AG04450 (cell line): Measurements from ENCODE around the gene LHFPL2. TPM values are rescaled to one million over a fixed set of nuclear protein-coding genes. Genes with fewer than 3 reads are reported as not detected.
"Not testable (repeated sequence)": the region's sequence is repeated elsewhere in the genome, so short reads cannot be mapped to it uniquely, and the experiment has no call there.

ENCODE experiments used
- CTCF ChIA-PET: fragments of 300-600, 350-600 bp; formaldehyde crosslinking; extraction: SDS; loops from one replicate; lab custom pipeline; 2022; ENCODE audit warnings: antibody characterized with exemption, inconsistent platforms; lab: Charles Lee
- POLR2A ChIA-PET: fragments of 350-600 bp; formaldehyde crosslinking; extraction: SDS; loops from one replicate; lab custom pipeline; 2021; ENCODE audit warnings: antibody characterized with exemption, inconsistent platforms; lab: Yijun Ruan, JAX
- DNase-seq: peaks from one replicate; pipeline ENCODE4 v3.0.0-alpha.2; 2011; ENCODE audit warnings: low read depth, low spot score
- H3K27ac ChIP-seq: one replicate; pipeline ENCODE4 v1.5.1; 2012; ENCODE audit warnings: low read depth, low read length, control low read depth
- H3K27me3 ChIP-seq: one replicate; pipeline ENCODE4 v1.6.0; 2012; ENCODE audit warnings: low read length; ENCODE audit not compliant: control insufficient read depth, insufficient read depth
- H3K4me3 ChIP-seq: 2 replicates; pipeline ENCODE4 v1.5.1; 2011; ENCODE audit warnings: mild to moderate bottlenecking, low read depth, low read length, control low read depth
- H3K9me3 ChIP-seq: 2 replicates; pipeline ENCODE4 v1.5.1; 2012; ENCODE audit warnings: low read length; ENCODE audit not compliant: control insufficient read depth, insufficient read depth
- CTCF ChIP-seq: IDR thresholded peaks from 2 replicates; pipeline ENCODE4 v1.5.1; 2011; ENCODE audit warnings: low read depth, low read length, control low read depth, inconsistent platforms
- polyA minus RNA-seq: library from RNA; depleted of rRNA, polyadenylated mRNA; stranded (reverse); fragments of >200 nt; gene quantifications from 2 replicates; pipeline ENCODE4 v1.2.3, GENCODE V29; 2011; rRNA and poly(A)+ RNA removed
- polyA plus RNA-seq: library from polyadenylated mRNA; depleted of rRNA; stranded (reverse); fragments of >200 nt; gene quantifications from 2 replicates; pipeline ENCODE4 v1.2.3, GENCODE V29; 2011; rRNA removed

LHFPL2 gene
- polyA plus RNA-seq, result 19.4 and 20.1 TPM in 2 replicates
- polyA minus RNA-seq, result 22.8 and 30.2 TPM in 2 replicates

- no peak for TF ChIP-seq CTCF
- no peaks in the 10 kb centered on the region; the same call in 1 of the 2 replicates for H3K9me3 ChIP-seq
- H3K27ac ChIP-seq, result peak within 1 kb of the TSS; percentile 82
- CTCF ChIA-PET, result interaction anchor here (0.6 to 1.1 kb wide), 3 partner anchors 80 to 264 kb away, joined by 3 to 5 read pairs (median 3); no protein-coding TSS in a partner anchor
- POLR2A ChIA-PET, result interaction anchor here (0.6 to 2.3 kb wide), 11 partner anchors 11 to 332 kb away, joined by 3 to 11 read pairs (median 4); no protein-coding TSS in a partner anchor
- H3K4me3 ChIP-seq, result peak within 1 kb of the TSS; percentile 95
- H3K27me3 ChIP-seq, result no peaks in the 10 kb centered on the region
- no peak for DNase-seq
Observed at GRCh38 chr5:78648359-78649210, at the start of gene LHFPL2. TSS of gene LHFPL2 (minus strand) at chr5:78648772. CDS start at chr5:78510213, 138,559 bp downstream.

- no peak for DNase-seq
- H3K4me3 ChIP-seq, result no peak overlapping the region
- no peak for TF ChIP-seq CTCF
- POLR2A ChIA-PET, result no interaction called here
- H3K9me3 ChIP-seq, result peaks cover 3% of the 10 kb centered on the region; the same call in 1 of the 2 replicates
- no peak overlapping the region for H3K27ac ChIP-seq
- CTCF ChIA-PET, result no interaction called here
- no peaks in the 10 kb centered on the region for H3K27me3 ChIP-seq
Observed at GRCh38 chr5:78696637-78697036, 48.1 kb upstream of the LHFPL2 start.

GRCh38 chr5:78696052-78696451 lies 47.5 kb upstream of the LHFPL2 start:
- H3K9me3 ChIP-seq, POLR2A ChIA-PET, H3K4me3 ChIP-seq, H3K27ac ChIP-seq, H3K27me3 ChIP-seq, DNase-seq, CTCF ChIA-PET: not testable (repeated sequence)

- POLR2A ChIA-PET, result no interaction called here
- CTCF ChIA-PET, result no interaction called here
- Histone ChIP-seq H3K9me3 (peaks cover 3% of the 10 kb centered on the region; the same call in 1 of the 2 replicates), H3K27ac (no peak overlapping the region), H3K27me3 (peaks cover 3% of the 10 kb centered on the region), H3K4me3 (no peak overlapping the region)
- DNase-seq, result no peak
- TF ChIP-seq CTCF, result no peak
Observed at GRCh38 chr5:78693339-78693738, 44.8 kb upstream of the LHFPL2 start.

- Histone ChIP-seq H3K27ac (no peak overlapping the region), H3K27me3 (peaks cover 3% of the 10 kb centered on the region), H3K4me3 (no peak overlapping the region), H3K9me3 (peaks cover 3% of the 10 kb centered on the region; the same call in 1 of the 2 replicates)
- POLR2A ChIA-PET, result no interaction called here
- TF ChIP-seq CTCF, result no peak
- DNase-seq, result no peak
- CTCF ChIA-PET, result interaction anchor here (1.5 to 1.6 kb wide), 2 partner anchors 29 to 229 kb away, joined by 4 read pairs; no protein-coding TSS in a partner anchor
Observed at GRCh38 chr5:78691084-78691960, 42.8 kb upstream of the LHFPL2 start.
